Adipose tissue (tissue), 3 donors: Measurements from ENCODE around the gene KIRREL3. TPM values are rescaled to one million over a fixed set of nuclear protein-coding genes. Genes with fewer than 3 reads are reported as not detected.

ENCODE experiments used
- H3K27ac ChIP-seq: one replicate; pipeline ENCODE4 v1.5.1; 2013; ENCODE audit warnings: low read depth, low read length
- WGBS, 3 donors: extraction: QIAGEN DNeasy Blood & Tissue Kit; methylation state at CpG; one replicate each; pipeline ENCODE4 v1.1.7; 2013; 5-methylcytosine and 5-hydroxymethylcytosine counted together
- polyA plus RNA-seq, 3 donors: library from polyadenylated mRNA; stranded (reverse); fragments of 200-250 nt; gene quantifications; one replicate each; pipeline ENCODE4 v1.2.3, GENCODE V29; 2013
- donor health status: healthy with polysubstance abuse.
- donor health status: Bipolar disorder and iron deficiency.
- donor health status: healthy.

Gene KIRREL3
- polyA plus RNA-seq, 3 donors, result 0.04 to 0.34 (median 0.13) TPM

- no peak overlapping the region for H3K27ac ChIP-seq
- 50 to 61% (median 51%) methylated on average over 5 of the region's 5 CpGs for WGBS, 3 donors
These were observed 561.9 kb downstream of the KIRREL3 start for GRCh38 chr11:126438691-126439090.

DNA sequence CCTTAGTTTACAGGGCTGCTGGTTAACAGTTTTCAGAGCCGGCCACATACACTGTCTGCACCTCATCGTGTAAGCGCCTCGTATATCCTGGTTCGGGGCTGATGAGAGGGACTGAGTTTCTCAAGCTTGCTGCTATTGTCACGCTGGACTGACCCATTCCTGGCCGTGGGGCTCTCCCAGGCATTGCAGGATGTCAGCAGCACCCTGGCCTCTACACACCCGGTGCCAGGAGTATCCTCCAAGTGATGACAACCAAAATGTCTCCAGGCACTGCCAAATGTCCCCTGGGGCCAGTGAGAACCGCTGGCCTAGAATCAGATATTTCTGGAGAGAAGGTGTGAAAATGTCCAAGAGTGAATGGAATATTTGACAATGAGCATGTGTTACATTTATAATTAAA, 562.3 kb downstream of the KIRREL3 start:
- H3K27ac ChIP-seq, result no peak overlapping the region
- 62 to 74% (median 71%) methylated on average over 9 of the region's 9 CpGs for WGBS, 3 donors

- 93 to 98% (median 97%) methylated on average over 5 of the region's 5 CpGs for WGBS, 3 donors
These were observed 562.8 kb downstream of the KIRREL3 start for GRCh38 chr11:126437731-126438130.

DNA sequence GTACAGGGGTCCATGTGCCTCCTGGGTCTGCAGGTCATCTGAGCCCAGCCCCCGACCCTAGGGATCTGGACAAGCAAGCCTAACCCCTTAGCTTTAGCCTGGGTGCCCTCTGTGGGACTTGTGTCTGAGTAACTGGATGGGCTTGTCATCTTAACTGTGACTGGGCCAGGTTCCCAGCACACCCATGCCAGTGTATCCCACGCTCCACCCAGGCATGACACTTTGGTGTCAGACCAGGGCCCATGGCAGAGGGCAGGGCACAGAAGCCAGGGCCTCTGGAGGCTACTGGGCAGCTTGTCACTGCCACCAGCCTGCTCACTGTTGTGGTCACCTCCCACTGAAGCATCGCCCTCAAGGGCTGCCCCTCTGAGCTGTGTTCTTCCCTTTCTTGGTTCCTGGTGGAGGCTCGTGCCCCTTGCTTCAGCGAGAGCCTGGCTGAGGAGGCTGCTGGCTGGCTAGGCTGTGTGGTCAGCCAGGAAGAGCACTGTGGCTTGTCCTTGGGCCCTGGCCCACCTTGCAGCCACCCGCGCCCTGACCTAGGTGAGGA, 564.3 kb downstream of the KIRREL3 start:
- no peak overlapping the region for H3K27ac ChIP-seq
- WGBS, 3 donors, result 85 to 92% (median 86%) methylated on average over 6 to 7 of the region's 7 CpGs

More at GRCh38 chr11:126437731-126438130, 562.8 kb downstream of the KIRREL3 start:
- H3K27ac ChIP-seq, result no peak overlapping the region

DNA sequence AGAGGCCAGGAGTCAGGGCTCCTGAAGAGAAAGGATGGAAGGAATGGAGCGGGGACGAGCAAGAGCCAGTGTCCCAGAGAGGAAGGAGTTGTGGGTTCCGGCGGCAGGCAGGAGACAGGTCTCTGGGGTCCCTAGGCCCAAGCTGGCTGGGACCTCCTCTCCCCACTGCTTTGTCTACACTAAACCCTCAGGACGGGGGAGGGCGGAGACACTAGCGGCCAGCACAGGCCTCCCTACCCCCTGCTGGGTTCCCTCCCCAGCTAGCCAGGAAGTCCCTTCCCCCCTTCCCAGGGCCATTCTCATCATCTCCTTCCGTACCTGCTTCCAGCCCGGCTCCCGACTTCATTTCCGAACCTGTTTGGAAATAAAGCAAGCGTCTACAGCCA, 565.6 kb downstream of the KIRREL3 start:
- no peak overlapping the region for H3K27ac ChIP-seq
- 62 to 75% (median 66%) methylated on average over 9 to 12 of the region's 12 CpGs for WGBS, 3 donors

DNA sequence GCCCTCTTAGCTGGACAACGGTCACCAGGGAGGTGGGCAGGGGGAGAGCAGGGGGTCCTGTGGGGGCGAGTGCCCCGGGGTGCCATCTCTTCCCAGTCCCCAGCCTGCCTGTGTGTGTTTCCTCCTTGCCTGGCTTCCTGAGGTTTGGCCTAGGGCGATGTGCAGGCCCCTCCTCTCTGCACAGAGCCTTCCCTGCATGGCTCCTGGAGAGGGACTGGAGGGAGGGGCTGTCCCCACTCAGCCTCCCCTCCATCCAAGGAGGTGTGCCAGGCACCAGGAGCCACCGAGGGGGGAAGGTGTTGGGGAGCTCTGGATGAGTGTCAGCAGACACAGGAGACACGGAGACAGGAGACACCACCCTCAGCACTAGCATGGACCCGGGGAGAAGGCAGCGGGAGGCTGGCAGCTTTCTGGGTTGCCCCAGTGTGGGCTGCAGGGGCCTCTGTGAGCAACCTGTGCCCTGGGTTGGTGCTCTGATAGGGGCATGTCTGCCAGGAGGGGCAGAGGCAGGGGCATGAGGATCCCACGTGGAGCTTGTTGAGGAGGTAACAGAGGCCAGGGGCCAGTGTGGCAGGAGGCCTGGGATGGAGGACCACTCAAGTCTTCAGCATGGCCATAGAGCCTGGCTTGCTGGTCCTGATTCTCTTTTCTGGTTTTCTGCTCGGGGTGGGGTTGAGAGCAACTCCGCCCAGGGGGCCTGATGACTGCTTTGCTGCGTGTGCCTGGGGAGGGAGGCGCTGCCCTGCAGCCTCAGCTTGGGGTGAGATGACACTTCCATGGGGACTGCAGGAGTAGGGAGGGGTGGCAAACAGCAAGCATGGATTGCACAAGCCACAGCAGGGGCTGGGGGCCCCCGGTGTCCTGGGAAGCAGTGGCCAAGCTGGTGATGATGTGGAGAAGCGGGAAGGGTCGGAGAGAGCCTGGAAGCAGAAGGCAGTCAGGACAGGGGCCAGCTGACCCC, 566.3 kb downstream of the KIRREL3 start:
- no peak overlapping the region for H3K27ac ChIP-seq
- WGBS, 3 donors, result 68% methylated on average over 15 to 16 of the region's 16 CpGs

- 76 to 90% (median 84%) methylated on average over 11 of the region's 11 CpGs for WGBS, 3 donors
- no peak overlapping the region for H3K27ac ChIP-seq
These were observed 567.2 kb downstream of the KIRREL3 start for GRCh38 chr11:126433244-126433846.

DNA sequence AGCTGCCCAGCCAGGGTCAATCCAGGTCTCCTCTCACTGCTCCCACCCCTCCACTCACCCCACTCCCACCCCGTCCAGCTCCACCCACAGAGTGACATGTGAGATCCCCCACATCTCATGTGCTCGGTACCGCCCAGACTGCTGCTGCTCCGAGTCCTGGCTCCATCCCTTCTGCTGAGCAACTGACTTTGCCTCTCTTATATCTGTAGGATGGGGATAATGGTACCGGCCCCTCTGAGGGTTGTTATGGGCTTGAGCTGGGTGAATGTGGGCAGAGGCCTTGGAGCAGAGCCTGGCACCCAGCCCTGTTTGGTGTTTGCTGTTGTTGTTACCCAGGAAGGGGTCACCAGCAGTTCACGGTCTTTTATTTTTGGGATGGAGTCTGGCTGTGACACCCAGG, 568.0 kb downstream of the KIRREL3 start:
- 75 to 80% (median 75%) methylated on average over 6 of the region's 6 CpGs for WGBS, 3 donors
- H3K27ac ChIP-seq, result no peak overlapping the region

- no peak overlapping the region for H3K27ac ChIP-seq
- 39 to 66% (median 54%) methylated on average over 3 of the region's 3 CpGs for WGBS, 3 donors
These were observed 568.5 kb downstream of the KIRREL3 start for GRCh38 chr11:126432065-126432461.

- no peak overlapping the region for H3K27ac ChIP-seq
- WGBS, 3 donors, result 69 to 86% (median 75%) methylated on average over 22 to 23 of the region's 23 CpGs
These were observed 569.0 kb downstream of the KIRREL3 start for GRCh38 chr11:126431401-126432064.

DNA sequence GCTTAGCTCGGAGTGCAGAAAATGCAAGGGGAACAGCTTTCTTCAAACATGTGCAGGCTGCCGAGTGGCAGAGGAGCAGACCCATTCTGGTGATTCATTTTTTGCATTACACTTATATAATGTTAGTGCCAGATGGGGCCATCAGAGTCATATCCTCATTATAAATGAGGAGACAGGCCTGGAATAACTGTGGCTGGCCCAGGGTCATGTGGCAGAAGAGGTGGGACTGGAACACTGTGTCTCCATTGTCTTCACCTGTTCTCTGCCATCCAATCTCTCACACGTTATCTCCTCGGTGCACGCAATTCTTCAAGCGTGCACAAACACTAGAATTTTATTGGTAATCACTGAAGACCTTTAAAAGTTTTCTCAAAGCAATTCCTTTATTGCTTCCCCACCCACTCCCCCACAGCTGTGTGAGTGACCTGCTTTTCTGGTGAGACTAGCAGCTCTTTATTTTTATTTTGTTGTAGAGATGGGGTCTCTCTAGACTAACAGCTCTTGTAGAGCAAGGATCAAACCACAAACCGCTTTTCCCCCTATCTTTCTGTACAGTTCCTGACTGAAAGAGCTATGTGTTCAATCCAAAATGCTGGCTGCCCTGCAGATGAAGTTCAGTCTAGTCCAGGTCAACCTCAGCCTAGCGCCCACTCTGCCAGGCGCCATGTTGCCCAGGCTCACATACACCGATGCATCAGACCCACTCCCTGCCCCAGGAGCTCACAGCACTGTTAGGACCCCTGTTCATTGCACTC, 569.8 kb downstream of the KIRREL3 start:
- WGBS, 3 donors, result 76 to 91% (median 85%) methylated on average over 10 of the region's 10 CpGs
- no peak overlapping the region for H3K27ac ChIP-seq

- WGBS, 3 donors, result 60 to 77% (median 66%) methylated on average over 14 of the region's 14 CpGs
- H3K27ac ChIP-seq, result no peak overlapping the region
These were observed 573.5 kb downstream of the KIRREL3 start for GRCh38 chr11:126426820-126427749.

DNA sequence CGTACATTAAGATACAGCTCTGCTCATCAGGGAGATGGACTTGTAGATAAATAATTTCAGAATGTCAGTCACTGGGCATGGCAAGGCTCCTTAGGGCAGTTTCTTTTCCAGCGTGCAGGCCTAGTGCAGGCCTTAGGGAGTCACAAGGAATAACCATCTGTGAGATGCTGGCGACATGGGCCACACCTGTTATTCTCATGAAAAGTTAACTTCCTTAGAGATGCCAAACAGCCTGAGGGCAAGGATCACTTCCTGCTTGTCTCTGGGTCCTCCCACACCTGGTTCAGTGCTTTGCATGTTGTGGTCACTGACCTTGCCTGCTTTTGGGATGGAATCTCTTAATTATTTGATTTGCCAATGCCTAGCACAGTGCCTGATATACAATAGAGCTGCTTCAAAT, 574.5 kb downstream of the KIRREL3 start:
- H3K27ac ChIP-seq, result no peak overlapping the region
- WGBS, 3 donors, result 84 to 92% (median 86%) methylated on average over 3 of the region's 3 CpGs

GRCh38 chr11:126424471-126425039, 576.0 kb downstream of the KIRREL3 start:
- no peak overlapping the region for H3K27ac ChIP-seq
- WGBS, 3 donors, result 75 to 80% (median 76%) methylated on average over 30 of the region's 30 CpGs

DNA sequence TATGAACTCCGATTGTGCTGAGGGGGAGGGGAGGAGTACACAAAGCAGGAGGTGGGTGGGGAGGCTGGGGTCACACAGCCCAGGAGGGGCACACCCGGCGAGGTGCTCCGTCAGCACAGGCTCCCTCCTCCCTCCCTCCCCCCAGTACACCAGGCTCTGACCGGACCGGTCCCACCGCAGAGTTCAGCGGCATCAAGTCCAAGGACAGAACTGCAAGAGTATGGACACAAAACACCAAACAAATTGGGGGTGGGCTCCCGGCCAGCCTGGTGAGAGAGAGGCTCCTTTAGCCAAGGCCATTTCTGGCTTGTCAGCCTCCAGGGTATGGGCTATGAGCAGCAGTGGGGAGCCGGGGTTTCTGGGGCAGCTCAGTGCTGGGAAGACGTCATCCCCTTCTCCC, 576.8 kb downstream of the KIRREL3 start:
- no peak overlapping the region for H3K27ac ChIP-seq
- 33 to 91% (median 79%) methylated on average over 8 to 11 of the region's 11 CpGs for WGBS, 3 donors

DNA sequence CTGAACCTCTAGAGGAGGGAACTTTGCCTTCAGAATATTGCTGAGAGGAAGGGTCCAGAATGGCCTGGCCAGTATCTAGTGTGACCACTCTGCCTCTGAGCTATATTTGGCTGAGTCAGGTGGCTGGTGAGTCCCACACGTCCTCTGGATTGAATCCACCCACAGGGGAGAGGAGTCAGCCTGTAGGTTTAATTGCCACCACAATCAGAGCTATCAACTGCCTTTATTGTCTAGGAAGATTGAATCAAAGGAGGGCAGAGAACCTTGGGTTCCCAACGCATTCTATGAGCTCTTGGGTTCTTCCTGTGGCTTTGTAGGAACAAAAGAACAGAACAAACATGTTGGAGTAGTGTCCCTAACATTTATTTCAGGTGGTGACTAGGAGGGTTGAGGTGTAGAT, 577.4 kb downstream of the KIRREL3 start:
- WGBS, 3 donors, result 48 to 79% (median 77%) methylated on average over 2 of the region's 2 CpGs
- no peak overlapping the region for H3K27ac ChIP-seq

- no peak overlapping the region for H3K27ac ChIP-seq
- WGBS, 3 donors, result 87 to 97% (median 89%) methylated on average over 2 of the region's 2 CpGs
These were observed 578.1 kb downstream of the KIRREL3 start for GRCh38 chr11:126422446-126422845.
